NB4 (cell line): ENCODE data around the gene C6orf15.

ENCODE experiments used
- POLR2A ChIP-seq: IDR thresholded peaks from 2 replicates; pipeline ENCODE4 v1.6.1; 2011; ENCODE audit warnings: mild to moderate bottlenecking; ENCODE audit not compliant: insufficient read length; ENCODE audit errors: extremely low read depth
- TF ChIP-seq, protein P1 (sequence below): IDR thresholded peaks from 2 replicates; pipeline ENCODE4 v1.6.1; 2011; ENCODE audit warnings: low read depth, low read length
- TF ChIP-seq, protein P2 (sequence below): IDR thresholded peaks from one replicate; pipeline ENCODE4 v1.5.1; 2012; ENCODE audit warnings: low read depth, low read length

DNA sequence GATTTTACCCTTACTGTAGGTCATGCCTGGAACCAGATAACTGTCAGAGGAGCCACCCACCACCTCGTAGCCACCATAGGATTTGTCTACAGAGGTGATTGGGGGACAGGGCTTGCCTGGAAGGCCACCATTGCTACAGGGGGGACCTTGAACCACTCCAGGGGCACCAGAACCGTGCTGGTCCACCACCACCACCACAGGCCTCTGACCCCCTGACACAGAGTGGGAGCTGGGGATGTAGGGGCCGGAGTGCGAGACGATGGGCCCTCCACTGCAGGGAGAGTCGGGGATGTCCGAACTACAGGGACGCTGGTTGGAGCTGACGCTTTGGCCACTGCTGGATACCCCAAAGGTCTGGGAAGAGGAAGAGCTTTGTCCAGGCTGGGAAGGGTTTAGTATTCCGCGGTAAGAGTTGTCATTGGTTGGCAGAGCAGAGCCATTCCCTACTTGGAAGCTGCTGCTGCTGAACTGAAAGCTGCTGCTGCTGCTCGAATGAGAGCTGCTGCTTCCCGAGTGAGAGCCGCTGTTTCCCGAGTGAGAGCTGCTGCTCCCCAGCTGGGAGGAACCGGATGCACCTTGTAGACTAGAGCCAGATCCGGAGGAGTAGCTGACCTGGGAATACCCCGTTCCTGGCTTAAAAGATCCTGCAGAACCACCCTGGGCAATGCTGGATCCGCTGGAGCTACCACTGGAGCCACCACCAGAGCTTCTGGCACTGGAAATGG, 4.4 kb upstream of the C6orf15 start:
- no peak for TF ChIP-seq POLR2A
- TF ChIP-seq, protein P1, sequence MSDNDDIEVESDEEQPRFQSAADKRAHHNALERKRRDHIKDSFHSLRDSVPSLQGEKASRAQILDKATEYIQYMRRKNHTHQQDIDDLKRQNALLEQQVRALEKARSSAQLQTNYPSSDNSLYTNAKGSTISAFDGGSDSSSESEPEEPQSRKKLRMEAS, result no peak
- TF ChIP-seq, protein P2, sequence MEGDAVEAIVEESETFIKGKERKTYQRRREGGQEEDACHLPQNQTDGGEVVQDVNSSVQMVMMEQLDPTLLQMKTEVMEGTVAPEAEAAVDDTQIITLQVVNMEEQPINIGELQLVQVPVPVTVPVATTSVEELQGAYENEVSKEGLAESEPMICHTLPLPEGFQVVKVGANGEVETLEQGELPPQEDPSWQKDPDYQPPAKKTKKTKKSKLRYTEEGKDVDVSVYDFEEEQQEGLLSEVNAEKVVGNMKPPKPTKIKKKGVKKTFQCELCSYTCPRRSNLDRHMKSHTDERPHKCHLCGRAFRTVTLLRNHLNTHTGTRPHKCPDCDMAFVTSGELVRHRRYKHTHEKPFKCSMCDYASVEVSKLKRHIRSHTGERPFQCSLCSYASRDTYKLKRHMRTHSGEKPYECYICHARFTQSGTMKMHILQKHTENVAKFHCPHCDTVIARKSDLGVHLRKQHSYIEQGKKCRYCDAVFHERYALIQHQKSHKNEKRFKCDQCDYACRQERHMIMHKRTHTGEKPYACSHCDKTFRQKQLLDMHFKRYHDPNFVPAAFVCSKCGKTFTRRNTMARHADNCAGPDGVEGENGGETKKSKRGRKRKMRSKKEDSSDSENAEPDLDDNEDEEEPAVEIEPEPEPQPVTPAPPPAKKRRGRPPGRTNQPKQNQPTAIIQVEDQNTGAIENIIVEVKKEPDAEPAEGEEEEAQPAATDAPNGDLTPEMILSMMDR, result no peak
